ENCODE results near the gene RAPGEF1. TPM values are rescaled to one million over a fixed set of nuclear protein-coding genes. Genes with fewer than 3 reads are reported as not detected.
A peak's percentile ranks its signal among the peaks of the same experiment; 100 is the strongest.

RAPGEF1 gene
- total RNA-seq, 4 donors from 2014 or later, result 43.0 to 58.3 (median 51.7) TPM

DNA sequence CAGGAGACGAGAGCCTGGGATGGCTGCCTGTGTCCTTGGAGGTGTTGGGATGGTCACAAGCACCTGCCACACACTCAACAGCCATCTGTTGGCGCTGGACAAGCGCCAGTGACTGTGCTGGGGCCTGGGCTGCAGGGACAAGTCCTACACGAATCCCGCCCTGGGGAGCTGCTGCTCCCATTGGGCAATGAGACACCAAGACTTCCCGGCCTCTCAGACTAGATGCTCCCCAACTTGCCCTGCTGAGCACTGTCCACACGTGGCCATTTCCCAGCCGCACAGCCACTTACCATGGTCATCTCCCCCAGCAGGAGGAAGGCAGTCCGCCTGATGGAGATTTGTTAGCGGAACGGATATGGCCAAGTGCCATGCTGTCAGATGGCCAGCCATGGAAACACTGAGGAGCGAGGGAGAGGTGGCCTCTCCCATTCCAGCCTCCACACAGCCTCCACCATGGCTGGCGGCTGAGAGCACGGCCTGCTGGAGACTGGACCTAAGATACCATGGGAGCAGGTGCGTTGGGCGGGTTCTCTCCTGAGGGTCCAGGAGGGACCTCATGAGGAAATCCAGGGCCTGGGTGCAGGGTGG, 150.7 kb downstream of the RAPGEF1 start:
- Histone ChIP-seq H3K27me3 (no peaks in the 10 kb centered on the region), H3K4me3 (no peak overlapping the region), H3K9me3 (no peaks in the 10 kb centered on the region), H3K4me1 (no peaks in the 10 kb centered on the region), H3K36me3 (peaks cover 60% of the 10 kb centered on the region), H3K27ac (no peak overlapping the region)
- DNase-seq (ENCODE audit: low spot score in 2 of 2), result no peak
- WGBS, result 94% methylated on average over 7 of the region's 16 CpGs
- TF ChIP-seq CTCF (IDR thresholded peaks at IDR 0.05) (no peak), EP300 (IDR thresholded peaks at IDR 0.05) (no peak), POLR2A (IDR thresholded peaks at IDR 0.05) (no peak), POLR2AphosphoS5 (IDR thresholded peaks at IDR 0.05) (no peak)

DNA sequence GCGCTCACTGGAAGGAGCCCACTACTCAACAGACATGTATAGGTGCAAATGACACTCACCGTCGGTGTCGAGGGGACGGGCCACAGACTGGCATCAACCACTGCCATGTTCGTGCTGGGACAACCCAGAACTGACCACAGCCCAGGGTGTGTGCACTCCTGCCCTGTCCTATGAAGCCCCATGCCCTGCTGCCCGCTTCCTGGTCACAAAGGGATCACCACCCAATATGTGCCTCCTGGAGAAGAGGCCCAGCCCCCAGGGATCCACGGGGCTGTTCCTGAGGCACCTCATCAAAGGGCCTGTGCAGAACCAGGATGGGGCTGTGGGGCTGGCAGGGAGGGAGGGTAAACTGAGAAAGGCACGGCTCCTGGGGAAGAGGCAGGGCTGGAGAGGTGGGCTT, 151.5 kb downstream of the RAPGEF1 start:
- Histone ChIP-seq H3K27me3 (no peaks in the 10 kb centered on the region), H3K9me3 (no peaks in the 10 kb centered on the region), H3K36me3 (peaks cover 60% of the 10 kb centered on the region), H3K27ac (no peak overlapping the region), H3K4me3 (no peak overlapping the region), H3K4me1 (no peaks in the 10 kb centered on the region)
- no peak for DNase-seq (ENCODE audit: low spot score in 2 of 2)
- WGBS, result 100% methylated on average over 1 of the region's 9 CpGs
- TF ChIP-seq POLR2A (IDR thresholded peaks at IDR 0.05) (no peak), EP300 (IDR thresholded peaks at IDR 0.05) (no peak), POLR2AphosphoS5 (IDR thresholded peaks at IDR 0.05) (no peak), CTCF (IDR thresholded peaks at IDR 0.05) (no peak)

GRCh38 chr9:131587906-131588305, 152.0 kb downstream of the RAPGEF1 start:
- no peaks in the 10 kb centered on the region for H3K4me1 ChIP-seq
- no peak overlapping the region for H3K4me3 ChIP-seq
- no peak overlapping the region for H3K27ac ChIP-seq
- no peak for TF ChIP-seq EP300 (IDR thresholded peaks at IDR 0.05)
- no peak for TF ChIP-seq CTCF (IDR thresholded peaks at IDR 0.05)
- no peak for TF ChIP-seq POLR2AphosphoS5 (IDR thresholded peaks at IDR 0.05)
- TF ChIP-seq POLR2A (IDR thresholded peaks at IDR 0.05), result no peak
- H3K27me3 ChIP-seq, result no peaks in the 10 kb centered on the region
- no peaks in the 10 kb centered on the region for H3K9me3 ChIP-seq
- peaks cover 62% of the 10 kb centered on the region for H3K36me3 ChIP-seq
- no peak for DNase-seq (ENCODE audit: low spot score in 2 of 2)
- 91% methylated on average over 11 of the region's 14 CpGs for WGBS

DNA sequence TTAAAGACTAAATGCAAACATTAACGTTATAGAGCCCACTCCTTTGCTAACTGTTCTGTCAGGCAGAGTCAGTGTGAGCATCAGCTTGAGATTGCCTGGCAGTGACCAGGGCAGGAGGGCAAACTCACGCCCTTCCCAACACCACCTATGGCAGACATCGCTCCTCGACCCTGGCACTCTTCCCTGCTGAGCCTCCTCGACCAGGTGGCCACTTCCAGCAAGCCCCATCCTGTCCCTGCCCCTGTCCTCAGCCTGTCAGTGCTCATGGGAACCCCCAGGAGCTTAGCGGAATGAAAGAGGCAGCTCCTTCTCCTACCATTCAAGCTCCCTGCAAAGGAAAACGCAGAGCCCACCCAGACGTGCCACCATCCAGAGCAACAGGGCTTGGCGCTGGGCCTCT, 152.5 kb downstream of the RAPGEF1 start:
- TF ChIP-seq EP300 (IDR thresholded peaks at IDR 0.05) (no peak), POLR2A (IDR thresholded peaks at IDR 0.05) (no peak), CTCF (IDR thresholded peaks at IDR 0.05) (no peak), POLR2AphosphoS5 (IDR thresholded peaks at IDR 0.05) (no peak)
- H3K36me3 ChIP-seq, result peaks cover 67% of the 10 kb centered on the region

DNA sequence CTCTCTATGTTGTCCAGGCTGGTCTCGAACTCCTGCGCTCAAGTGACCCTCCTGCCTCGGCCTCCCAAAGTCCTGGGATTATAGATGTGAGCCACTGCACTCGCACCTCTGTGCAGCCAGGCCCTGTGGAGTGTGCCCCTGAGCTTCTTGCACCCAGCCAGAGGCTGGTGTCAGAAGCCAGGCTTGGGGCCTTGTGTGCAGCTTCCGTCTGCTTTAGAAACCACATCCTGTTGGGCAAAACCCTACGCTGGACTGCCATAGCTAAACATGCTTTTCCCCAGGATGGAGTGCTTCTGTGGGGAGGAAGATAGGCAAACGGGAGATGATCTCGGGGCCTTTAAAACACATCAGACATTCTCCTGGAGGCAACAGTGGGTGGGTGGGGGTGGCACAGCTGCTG, 154.5 kb downstream of the RAPGEF1 start:
- Histone ChIP-seq H3K36me3 (peaks cover 84% of the 10 kb centered on the region), H3K27ac (no peak overlapping the region), H3K4me3 (no peak overlapping the region), H3K9me3 (no peaks in the 10 kb centered on the region), H3K27me3 (no peaks in the 10 kb centered on the region), H3K4me1 (no peaks in the 10 kb centered on the region)
- peak in 1 of 2 donors; percentile 60 for DNase-seq (ENCODE audit: low spot score in 2 of 2)
- TF ChIP-seq CTCF (IDR thresholded peaks at IDR 0.05) (no peak), EP300 (IDR thresholded peaks at IDR 0.05) (no peak), POLR2A (IDR thresholded peaks at IDR 0.05) (no peak), POLR2AphosphoS5 (IDR thresholded peaks at IDR 0.05) (no peak)
- WGBS, result 68% methylated on average over 2 of the region's 8 CpGs

More for the DNA sequence above, 152.5 kb downstream of the RAPGEF1 start:
- H3K4me1 ChIP-seq, result no peaks in the 10 kb centered on the region
- no peaks in the 10 kb centered on the region for H3K27me3 ChIP-seq
- no peak for DNase-seq (ENCODE audit: low spot score in 2 of 2)
- no peaks in the 10 kb centered on the region for H3K9me3 ChIP-seq
- WGBS, result 79% methylated on average over 6 of the region's 9 CpGs
- no peak overlapping the region for H3K4me3 ChIP-seq
- no peak overlapping the region for H3K27ac ChIP-seq
